Kasumi-1 (cell line): ENCODE measurements around the gene RCAN1.
A peak's percentile ranks its signal among the peaks of the same experiment; 100 is the strongest.
"Not testable (repeated sequence)": the region's sequence is repeated elsewhere in the genome, so short reads cannot be mapped to it uniquely, and the experiment has no call there.

Source experiments
- DNase-seq, 2 experiments: peaks; one replicate each; lab custom pipeline; 2025; lab: John Stamatoyannopoulos, UW

Gene RCAN1

DNA sequence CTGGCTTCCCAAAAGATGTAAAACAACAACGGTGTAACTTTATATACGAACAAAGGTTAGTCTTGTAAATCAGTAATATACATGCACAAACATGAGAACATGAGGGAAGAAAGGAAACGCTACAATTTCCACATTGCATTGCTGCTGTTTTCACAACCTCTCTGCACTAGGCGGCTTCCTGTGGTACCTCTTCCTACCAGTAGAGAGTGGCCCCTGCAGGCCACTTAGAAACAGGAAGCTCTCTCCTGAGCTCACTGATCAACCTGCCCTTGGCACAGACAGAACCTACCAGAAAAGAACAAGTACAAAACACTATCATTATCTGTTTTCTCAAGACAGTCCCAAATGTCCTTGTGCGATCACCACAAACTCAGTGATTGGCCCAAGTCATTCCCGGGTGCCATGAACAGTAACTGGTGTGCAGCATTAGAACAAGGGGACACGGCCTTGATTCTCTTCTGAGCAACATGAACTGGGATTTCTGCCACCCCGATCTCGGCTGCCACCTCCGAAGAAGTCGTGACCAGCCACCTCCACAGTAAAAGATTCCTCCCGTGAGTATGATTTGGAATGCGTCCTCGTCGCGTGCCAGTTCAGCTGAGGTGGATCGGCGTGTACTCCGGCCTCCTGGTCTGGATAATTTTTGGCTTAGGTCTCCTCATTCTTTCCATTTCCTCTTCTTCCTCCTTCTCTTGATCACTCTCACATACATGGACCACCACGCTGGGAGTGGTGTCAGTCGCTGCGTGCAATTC, 97.2 kb downstream of the RCAN1 start:
- DNase-seq: peak; percentile 76 to 82

DNA sequence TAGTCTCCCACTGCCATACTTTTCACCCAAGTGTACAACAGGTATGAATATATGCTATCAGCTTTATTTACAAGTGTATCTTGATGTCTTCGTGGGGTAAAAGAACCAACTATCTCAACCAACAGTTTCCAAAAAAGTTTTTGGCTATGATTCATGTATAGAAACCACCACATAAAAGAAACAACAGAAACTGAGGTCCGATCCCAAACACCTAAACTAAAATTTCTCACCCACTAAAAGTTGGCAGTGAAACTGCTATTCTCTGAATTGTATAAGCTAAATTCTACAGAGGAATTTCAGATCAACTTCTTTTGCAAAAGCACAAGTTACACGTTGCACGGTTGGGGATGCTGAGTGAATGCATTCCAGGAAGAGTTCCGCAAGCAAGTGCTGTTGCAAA, 97.9 kb downstream of the RCAN1 start:
- DNase-seq: no peak

DNA sequence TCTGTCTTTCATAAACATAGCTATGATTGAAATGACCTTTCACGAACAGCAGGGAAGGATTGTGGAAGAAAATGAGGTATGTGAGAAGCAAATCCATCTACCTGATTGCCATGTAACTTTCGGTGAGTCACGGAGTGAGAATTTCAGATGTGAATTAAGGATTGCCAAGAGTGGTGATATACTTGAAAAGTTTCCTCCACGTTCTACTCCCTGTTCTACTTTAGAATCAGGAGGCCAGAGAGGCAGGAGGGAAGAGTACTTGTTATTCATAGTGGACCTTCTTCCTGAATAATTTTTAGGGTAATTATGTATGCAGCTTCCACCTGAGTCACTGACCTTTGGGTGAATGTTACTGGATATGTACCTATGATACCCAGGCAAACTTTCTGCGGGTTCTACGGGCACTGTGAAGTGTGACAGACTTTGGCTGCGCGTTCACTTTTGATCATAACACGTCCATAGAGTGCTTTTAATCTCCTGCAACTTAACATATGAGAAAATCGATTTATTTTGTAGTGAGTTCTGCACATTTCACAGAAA, 100.3 kb downstream of the RCAN1 start:
- DNase-seq: no peak

DNA sequence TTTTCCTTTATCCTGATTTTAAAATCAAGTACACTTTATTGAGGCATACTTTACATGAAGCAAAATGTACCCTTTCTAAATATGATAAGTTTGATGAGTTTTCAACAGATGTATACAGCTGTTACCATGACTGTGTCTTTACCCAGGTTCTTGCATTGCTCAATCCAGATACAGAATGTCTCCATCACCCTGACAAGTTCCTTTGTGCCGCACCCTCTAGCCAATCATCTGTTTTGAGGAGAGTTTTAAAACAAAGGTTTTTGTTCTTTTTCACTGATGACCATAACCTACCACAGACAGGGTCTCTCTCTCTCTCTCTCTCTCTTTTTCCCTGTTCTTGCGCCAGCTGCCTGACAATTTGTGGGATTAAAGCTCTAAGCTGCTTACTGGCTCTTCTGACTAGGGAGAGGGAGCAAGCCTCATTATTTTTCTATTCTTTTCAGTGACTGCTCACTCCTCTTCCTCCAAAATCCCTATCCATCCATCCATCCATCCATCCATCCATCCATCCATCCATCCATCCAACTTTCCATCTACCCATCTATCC, 101.7 kb downstream of the RCAN1 start:
- DNase-seq: no peak

DNA sequence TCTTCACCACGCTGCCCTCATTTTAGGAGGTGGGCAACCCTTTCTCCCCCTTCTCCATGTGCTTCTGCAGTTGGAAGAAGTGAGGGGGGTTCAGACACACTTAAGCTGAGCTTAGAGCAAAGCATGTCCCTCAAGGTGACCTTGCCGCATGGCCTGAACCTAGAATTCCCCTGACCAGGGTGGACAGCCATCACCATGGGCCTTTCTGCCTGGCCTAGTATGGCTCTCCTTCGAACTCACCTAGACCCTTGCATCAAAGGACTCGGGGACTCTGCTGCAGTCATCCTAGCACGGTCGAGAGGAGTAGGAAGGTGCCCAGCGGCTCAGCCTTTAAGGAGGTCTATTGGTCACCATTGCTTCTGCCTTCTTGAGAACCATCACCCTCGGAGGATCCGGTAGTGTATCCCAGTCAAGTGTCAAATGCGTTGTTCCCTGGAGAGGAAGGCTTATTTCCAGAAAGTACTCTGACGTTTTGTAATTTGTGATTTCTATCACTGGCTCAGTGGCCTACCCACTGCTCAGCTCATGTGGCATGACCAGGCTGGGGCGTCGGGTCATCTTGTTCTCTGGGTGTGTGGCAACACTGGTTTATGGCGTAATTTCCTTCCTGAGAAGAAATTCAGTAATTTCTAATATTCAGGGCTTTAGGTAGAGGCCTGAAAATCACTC, 103.0 kb downstream of the RCAN1 start, which contains the start of gene KCNE1:
TSS of gene KCNE1 (minus strand) at position 424 of the 669 bp plus-strand sequence. CDS start 62,576 bp downstream, outside the sequence.
- DNase-seq: no peak

DNA sequence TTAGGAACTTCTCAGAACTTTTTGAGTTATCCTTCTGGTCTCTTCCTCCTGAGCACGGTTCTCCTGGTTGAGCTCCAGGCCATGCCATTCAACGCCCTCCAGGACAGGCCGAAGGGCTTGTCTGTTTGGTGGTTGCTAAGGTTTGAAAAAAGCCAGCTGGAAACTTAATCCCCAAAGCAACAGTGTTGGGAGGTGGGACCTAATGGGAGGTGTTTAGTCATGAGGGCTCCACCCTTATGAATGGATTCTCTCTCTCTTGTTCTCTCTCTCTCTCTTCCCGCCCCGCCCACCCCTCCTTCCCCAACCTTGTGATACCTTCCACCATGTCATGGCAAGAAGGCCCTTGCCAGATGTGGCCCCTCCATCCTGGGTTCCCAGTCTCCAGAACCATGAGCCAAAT, 103.7 kb downstream of the RCAN1 start:
- no peak for DNase-seq

DNA sequence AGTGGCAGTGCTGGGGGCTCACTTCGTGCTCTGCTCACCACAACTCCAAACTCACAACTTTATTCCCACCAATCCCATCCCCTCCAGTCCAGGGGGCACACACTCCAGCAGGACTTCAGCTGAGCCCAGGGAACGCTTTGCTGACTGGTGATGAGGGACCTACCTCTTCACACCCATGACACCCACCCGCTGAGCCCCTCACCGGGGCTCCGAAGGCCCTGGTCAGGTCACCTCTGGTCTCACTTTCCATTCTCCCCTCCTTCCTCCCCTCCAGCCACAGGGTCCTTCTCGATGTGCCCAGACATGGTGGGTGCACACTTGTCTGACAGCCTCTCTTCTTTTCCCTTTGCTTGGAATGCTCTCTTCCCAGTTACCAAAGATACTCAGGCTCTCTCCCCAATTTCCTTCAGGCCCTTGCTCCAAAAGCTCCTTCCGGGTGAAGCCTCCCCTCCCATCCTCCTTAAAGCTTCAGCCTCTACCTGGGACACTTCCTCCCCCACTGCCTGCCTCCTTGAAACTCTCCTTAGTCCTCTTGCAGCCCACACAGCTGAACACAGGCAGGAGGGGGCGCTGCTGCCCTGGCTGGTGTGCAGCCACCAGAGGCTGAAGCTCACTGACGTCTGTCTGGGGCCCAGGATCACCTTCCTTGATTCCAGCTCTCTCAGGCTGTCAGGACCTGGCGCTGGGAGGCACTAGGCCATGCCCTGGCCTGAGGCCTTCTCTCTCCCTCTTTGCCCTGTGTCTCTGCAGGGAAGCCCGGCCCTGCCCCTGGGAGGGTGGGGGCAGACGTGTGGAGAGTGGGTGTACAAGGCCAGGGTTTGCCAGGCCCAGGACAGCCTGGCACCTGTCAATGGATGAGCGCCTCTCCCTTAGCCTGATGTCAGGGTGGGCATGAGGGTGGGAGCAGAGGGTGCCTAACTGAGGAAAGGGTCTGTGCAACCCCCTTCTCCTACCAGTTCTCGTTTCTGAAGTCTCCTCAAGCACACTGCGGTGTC, 104.5 kb downstream of the RCAN1 start:
- peak; percentile 48 to 63 for DNase-seq

DNA sequence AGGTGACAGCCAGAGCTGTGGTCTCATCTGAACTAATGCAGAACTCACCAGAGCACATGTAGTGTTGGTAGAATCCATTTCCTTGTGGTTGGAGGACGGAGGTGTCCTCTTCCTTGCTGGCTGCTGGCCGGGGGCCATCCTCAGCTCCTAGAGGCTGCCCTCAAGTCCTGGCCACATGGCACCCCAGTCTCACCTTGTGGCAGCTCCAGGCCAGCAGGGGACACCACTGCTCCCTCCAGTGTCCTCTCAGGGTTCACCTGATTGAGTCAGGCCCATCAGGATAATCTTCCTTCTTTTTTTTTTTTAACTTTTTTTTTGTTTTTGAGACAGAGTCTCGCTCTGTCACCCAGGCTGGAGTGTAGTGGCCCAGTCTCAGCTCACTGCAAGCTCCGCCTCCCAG, 105.8 kb downstream of the RCAN1 start:
- no peak for DNase-seq

DNA sequence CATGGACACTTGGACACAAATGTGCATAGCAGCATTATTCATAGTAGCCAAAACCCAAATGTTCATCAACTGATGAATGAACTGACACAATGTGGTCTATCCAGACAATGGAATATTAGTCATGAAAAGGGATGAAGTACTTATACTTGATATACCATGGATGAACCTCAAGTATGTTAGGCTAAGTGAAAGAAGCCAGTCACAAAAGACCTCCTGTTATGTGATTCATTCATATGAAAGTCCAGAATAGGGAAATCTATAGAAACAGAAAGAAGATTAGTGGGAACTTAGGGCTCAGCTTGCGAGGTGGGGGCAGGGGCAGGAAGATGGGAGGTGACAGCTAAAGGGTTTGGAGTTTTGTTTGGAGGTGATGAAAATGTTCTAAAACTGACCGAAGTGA, 110.3 kb downstream of the RCAN1 start:
- DNase-seq: no peak

DNA sequence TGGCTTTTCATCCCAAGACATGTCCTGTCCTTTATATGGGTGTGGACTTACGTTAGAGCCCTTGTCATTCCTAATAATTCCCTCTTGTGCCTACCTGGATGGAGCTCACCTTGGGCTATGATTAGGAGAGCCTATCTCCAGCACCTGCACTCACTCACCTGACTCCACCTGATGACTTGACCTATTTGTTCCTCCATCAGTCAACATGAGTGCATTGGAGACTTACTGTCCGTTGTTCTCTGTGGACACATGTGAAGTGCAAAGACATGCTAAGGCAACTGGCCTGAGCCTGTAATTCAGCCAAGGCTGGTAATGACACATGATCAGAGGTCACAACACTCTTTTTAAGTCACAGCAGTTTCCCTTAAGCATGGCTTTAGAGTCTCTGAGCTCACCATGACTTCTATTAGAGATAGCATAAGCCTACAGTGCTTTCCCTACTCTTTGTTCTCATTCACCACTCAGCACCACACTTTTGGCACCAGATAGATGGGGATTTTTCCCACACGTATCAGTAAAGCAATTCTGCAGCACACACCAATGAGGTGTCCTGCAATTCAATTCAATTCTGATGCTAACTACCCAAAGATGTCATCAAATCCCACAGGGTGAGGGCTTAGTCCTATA, 112.3 kb downstream of the RCAN1 start:
- DNase-seq: no peak

DNA sequence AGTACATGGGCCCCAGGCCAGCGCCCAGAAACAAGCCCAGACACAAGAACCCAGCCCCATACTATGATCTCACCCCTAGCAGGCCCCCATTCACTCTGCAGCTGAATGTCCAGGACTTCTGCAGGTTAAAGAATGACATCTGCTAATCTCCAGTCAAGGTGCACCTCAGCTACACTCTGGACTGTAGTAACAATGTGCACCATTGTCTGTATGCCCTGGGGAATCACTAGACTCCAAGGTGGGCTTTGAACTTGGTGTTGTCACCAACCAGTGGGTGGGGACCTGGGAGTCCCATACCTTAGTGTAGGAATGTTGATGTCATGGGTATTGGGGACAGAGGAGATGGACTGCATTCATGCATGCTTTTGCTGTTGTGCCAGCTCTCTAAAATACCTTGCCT, 113.2 kb downstream of the RCAN1 start:
- no peak for DNase-seq

DNA sequence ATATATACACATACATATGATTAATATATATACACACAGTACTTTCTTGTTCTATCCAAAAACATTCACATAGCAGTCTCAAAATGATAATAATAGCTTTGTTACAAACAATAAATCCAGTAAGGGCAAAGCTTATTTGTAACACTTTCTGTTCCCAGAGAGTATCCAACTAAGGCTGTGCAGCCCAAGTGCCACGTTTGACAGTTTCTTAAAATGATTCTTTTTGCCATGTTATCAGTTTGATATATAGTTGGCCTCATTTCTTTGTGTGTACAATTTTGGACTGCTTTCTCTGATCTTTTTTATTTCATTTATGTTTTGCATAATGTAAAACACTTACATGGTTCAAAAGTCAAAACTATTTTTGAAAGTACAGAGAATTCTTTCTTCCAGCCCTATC, 114.7 kb downstream of the RCAN1 start:
- DNase-seq: no peak

DNA sequence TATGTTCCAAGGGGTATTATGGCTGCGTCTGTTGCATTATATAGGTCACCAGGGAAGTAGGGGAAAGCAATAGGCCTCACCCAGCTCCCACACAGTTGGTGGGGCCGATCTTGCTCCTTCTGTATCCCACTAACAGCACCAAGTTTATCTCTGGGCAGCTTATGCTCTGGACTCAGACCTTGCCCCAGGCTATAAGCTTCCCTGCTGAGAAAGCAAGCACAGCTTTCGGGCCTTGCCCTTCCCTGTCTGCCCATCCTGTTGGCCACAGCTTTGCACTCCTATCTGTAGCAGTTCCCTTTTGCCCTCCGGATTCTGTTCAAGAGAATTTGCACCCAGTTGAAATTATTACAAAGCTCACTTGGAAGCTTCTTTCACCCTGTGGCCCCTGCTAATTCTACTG, 115.8 kb downstream of the RCAN1 start:
- DNase-seq: no peak

DNA sequence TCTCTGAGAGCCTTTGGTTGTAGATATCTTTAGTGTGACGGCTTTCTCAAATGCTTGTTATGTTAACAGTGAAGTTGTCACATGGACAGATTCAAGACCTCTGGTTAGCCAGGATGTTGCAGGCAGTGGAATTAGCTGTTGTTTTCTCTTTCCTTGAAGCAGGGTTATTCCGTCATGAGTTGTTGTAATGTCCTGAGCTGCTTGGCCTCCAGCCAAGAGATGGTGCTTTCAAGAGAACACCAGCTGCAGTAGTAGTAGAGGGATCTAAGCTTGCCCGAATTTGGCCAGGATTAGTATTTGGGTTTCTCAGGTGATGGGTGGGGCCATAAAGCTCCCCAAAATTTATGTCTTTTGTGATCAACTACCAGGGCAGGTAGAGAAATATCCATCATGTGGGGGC, 116.3 kb downstream of the RCAN1 start:
- DNase-seq: no peak

DNA sequence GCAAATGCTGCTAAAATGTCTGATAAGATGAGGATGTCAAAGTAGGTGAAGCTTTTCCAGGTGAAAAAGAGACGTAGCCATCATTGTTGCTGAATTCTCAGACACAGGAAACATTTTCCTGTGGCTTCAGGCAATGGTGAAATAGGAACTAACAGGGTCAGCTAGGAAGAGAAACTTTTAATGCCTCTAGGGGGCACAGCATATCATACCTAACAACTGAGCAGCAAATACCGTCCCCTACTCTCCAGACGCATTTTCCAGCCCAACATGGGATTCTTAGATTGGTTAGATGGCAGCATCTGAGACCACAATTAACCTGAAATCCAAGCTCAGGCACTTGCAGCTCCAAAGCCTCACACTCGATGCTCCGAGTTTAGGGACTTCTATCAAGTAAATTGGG, 131.1 kb downstream of the RCAN1 start:
- not testable (repeated sequence) for DNase-seq

DNA sequence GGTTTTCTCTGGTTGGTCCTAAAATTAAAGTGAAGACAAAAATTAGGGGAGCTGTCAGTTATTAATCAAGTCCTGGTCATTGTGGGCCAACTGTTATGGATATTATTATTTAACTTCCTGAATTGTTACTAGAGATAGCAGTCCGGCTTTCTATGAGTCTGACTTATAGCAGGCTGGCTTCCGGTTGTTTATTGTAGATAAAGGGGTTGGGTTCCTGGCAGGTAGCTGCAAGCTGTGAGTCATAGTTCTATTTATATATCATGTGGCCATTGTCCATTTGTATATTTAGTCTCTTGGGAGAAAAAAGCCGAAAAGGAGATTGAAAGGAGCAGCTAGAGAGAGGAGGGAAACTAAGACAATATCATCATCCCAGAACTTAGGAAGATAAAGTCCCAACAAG, 131.5 kb downstream of the RCAN1 start:
- DNase-seq: not testable (repeated sequence)

DNA sequence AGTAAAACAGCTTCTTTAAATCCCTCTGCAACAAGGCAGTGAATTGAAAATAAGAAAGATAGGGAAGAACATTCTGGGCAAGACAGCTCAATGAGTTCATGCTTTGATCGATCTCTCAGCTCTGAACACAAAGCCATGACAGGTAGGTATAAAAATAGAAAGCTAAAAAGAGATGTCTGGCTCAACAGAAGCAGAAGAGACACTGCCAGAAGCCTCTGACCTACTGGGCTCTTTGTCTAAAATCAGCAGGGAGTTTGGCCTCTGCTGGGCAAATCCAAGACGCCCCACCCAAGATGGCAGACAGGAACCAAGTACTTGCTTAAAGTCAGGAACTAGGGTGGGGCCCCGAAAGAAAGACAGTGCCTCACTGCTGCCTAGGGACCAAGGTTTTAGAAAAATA, 147.6 kb downstream of the RCAN1 start:
- DNase-seq: not testable (repeated sequence)
